ENCODE data around the gene ATP6V1B1. TPM values are rescaled to one million over a fixed set of nuclear protein-coding genes. Genes with fewer than 3 reads are reported as not detected.

The ATP6V1B1 gene
- total and polyA plus RNA-seq, 9 of the 15 experiments (the other 6 are each of a cell fraction or from before 2014, with no cell fraction given), result not detected

- ATAC-seq, result no peak
- WGBS (ENCODE audit: insufficient coverage, low coverage, missing lambda C conversion rate), result 62% methylated on average over 14 of the region's 14 CpGs
- H3K27ac ChIP-seq (ENCODE audit: extremely low read depth, low read depth, low read length), result no peak overlapping the region
- BruUV-seq (replicated peaks), result no TSS peak
- in situ Hi-C loops (cut with MboI), result no loop called here
- H3K9me3 ChIP-seq (replicated peaks; ENCODE audit: control insufficient read depth, insufficient read depth, low read depth, low read length), result no peaks in the 10 kb centered on the region; the same call in 1 of the 2 replicates
- no peak for TF ChIP-seq SAFB2 (IDR thresholded peaks at IDR 0.05; ENCODE audit: borderline replicate concordance, low read depth, low read length, severe bottlenecking)
- no peak for TF ChIP-seq TGIF2 (CRISPR knock-in tag; IDR thresholded peaks at IDR 0.05)
- no peak for TF ChIP-seq PHF8 (IDR thresholded peaks at IDR 0.05; ENCODE audit: borderline replicate concordance, low read length)
- TF ChIP-seq ZBED1 (IDR thresholded peaks at IDR 0.05), result no peak
- TF ChIP-seq STAT5A (IDR thresholded peaks at IDR 0.05; ENCODE audit: borderline replicate concordance, low read length), result no peak
- no peak for TF ChIP-seq PTBP1 (IDR thresholded peaks at IDR 0.05; ENCODE audit: low read depth, low read length)
- no peak for TF ChIP-seq SMARCC2 (IDR thresholded peaks at IDR 0.05; ENCODE audit: low read depth)
- TF ChIP-seq KAT2B (IDR thresholded peaks at IDR 0.05; ENCODE audit: low read depth, low read length), result no peak
- TF ChIP-seq RBM34 (IDR thresholded peaks at IDR 0.05; ENCODE audit: borderline replicate concordance, insufficient read depth, low read length), result no peak
- no peak for TF ChIP-seq TSHZ1 (CRISPR knock-in tag; IDR thresholded peaks at IDR 0.05)
- no peak for TF ChIP-seq NCOR1 (IDR thresholded peaks at IDR 0.05)
- TF ChIP-seq GTF2E2 (tag; IDR thresholded peaks at IDR 0.05), result no peak
- no peak for TF ChIP-seq NFE2 (IDR thresholded peaks at IDR 0.05; ENCODE audit: low read depth)
- no peak for TF ChIP-seq ZNF24 (IDR thresholded peaks at IDR 0.05)
- no peaks in the 10 kb centered on the region for H3K79me2 ChIP-seq (ENCODE audit: control insufficient read depth, insufficient read depth, low read length)
- intact Hi-C loops (cut with micrococcal nuclease), result no loop called here
- no peak for DNase-seq (ENCODE audit: extremely low read depth in 1 of 4, low spot score in 3 of 4)
- no peak overlapping the region for H3K4me2 ChIP-seq (ENCODE audit: insufficient read depth, low read length)
- no peak overlapping the region for H3K9ac ChIP-seq (ENCODE audit: insufficient read depth in 1 of 2, low read depth in 2 of 2, low read length in 2 of 2)
- no peak overlapping the region for H3K4me3 ChIP-seq
- H3K27me3 ChIP-seq (ENCODE audit: control insufficient read depth in 2 of 2, insufficient read depth in 2 of 2, low read length in 2 of 2), result no peaks in the 10 kb centered on the region
- peaks cover 18% of the 10 kb centered on the region for H3K36me3 ChIP-seq (ENCODE audit: control insufficient read depth, insufficient read depth, low read length)
- FAIRE-seq, result no peak
- peaks cover 0 to 12% of the 10 kb centered on the region in 2 experiments; a peak in 2 of 5 replicates for H3K4me1 ChIP-seq (replicated peaks in 1 of 2; ENCODE audit: control insufficient read depth in 2 of 2, insufficient read depth in 2 of 2, low read length in 2 of 2)
- ChIA-PET POLR2A (no interaction called here), CTCF (ENCODE audit: low intra/inter-chr PET ratio) (no interaction called here)
- H2AFZ ChIP-seq (ENCODE audit: low read depth, low read length), result no peak overlapping the region
- H3K9me1 ChIP-seq (ENCODE audit: control insufficient read depth, insufficient read depth, low read length), result no peaks in the 10 kb centered on the region
- H4K20me1 ChIP-seq (replicated peaks; ENCODE audit: control insufficient read depth, insufficient read depth, low read length), result 0 out of 2 replicates have a peak, but pooled peaks cover 3% of the 10 kb centered on the region
Measured at GRCh38 chr2:70981866-70982810, 46.4 kb downstream of the ATP6V1B1 start.
